NCI-H146 treated with DMSO at 0.1 percent for 48 hours (cell line): Measurements from ENCODE around the gene MEG3.

Experiments used
- DNase-seq: peaks from one replicate; lab custom pipeline; 2025; ENCODE audit not compliant: unreplicated experiment; lab: John Stamatoyannopoulos, UW

The MEG3 gene

GRCh38 chr14:100845341-100845740 lies 19.4 kb downstream of the MEG3 start:
- DNase-seq = no peak

DNA sequence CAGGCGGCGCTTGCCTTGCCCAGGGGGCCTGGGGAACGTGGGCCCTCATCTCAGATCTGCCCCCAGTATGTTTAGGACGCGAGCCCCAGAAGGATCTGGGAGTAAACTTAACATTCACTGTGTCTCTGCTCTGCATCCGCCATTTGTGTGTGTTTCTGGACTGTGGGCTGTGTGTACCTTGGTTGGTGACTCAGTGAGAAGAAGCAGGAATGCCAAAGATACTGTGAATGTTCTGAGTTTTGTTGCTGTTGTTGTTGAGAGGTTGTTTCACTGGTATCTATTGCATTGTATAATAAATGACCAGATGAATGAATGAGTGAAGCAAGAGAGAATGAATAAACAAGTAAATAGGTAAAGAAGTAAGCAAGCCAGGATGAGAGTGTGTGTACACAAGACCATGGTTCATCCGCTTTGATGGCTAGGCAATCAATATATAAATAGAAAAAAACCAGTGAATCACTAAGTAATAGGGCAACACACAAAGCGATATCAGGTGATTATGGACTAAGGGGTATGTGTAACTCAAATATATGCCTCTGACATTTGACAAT lies 20.5 kb downstream of the MEG3 start:
- DNase-seq = no peak

- DNase-seq = no peak
Measured at GRCh38 chr14:100849115-100849781, 23.3 kb downstream of the MEG3 start.

DNA sequence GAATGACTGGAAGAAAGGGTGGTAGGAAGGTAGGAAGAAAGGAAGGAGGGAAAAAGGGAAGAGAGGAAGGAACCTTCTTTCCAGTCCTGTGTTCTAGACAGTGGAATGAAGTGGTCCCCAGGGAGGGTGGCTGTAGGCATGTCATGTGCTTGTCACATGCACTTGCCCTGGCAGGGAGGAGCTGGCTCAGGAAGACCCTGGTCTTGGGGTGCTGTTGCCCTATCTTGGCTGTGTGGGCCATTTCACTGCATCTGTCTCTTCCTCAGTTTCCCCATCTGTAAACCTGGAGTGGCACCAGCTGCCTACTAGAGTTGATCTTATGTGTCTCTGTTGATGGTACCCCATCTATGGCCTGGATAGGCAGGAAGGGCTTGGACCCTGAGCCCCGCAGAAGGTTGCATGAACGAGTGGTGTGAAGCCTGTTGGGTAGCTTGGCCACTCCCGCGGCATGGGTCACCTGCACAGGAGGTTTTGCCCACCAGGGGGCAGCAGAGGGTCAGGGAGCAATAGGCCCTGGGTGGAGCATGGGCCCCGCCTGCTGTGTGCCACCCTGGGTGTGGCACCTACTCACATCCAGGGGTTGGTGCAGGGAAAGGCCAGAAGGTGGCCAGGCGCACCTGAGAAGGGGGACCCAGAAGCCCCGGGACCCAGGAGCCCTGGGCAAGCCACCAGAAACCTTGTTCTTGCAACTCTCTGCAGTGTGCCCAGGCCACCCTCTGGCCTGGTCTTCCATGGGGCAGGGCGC lies 25.1 kb downstream of the MEG3 start:
- DNase-seq = peak; percentile 15

- no peak for DNase-seq
Measured at GRCh38 chr14:100851586-100851916, 25.6 kb downstream of the MEG3 start.

DNA sequence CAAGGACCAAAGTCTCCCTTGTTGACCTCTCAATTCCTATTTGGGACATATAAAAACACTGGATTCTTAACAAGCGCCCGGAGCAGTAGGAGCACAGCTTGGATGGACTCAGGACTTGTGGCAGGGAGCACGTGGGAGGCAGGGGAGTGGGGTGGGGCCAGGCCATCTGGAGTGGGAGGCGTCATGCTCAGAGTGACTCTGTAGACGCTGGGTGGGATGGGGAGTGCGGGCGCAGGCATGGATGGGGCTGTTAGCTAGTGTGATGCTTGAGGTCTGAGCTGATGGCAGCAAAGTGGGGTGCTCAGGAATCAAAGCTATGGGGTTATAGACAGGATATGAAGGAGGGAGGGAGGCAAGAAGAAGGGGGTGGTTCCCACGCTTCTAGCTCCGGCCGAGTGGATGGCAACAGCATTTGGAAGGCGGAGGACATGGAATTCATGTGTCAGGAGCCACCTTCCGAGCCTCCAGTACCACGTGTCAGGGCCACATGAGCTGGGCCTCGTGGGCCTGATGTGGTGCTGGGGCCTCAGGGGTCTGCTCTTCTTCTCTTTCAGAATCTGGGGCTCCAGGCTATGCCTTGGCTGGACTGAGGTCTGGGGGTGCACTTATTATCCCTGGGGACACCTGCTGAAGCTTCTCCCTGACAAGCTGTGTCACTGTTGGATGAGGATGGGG lies 26.2 kb downstream of the MEG3 start:
- DNase-seq = no peak

- no peak for DNase-seq
Measured at GRCh38 chr14:100854435-100854834, 28.5 kb downstream of the MEG3 start.

GRCh38 chr14:100855256-100855930 lies 29.5 kb downstream of the MEG3 start:
- no peak for DNase-seq

DNA sequence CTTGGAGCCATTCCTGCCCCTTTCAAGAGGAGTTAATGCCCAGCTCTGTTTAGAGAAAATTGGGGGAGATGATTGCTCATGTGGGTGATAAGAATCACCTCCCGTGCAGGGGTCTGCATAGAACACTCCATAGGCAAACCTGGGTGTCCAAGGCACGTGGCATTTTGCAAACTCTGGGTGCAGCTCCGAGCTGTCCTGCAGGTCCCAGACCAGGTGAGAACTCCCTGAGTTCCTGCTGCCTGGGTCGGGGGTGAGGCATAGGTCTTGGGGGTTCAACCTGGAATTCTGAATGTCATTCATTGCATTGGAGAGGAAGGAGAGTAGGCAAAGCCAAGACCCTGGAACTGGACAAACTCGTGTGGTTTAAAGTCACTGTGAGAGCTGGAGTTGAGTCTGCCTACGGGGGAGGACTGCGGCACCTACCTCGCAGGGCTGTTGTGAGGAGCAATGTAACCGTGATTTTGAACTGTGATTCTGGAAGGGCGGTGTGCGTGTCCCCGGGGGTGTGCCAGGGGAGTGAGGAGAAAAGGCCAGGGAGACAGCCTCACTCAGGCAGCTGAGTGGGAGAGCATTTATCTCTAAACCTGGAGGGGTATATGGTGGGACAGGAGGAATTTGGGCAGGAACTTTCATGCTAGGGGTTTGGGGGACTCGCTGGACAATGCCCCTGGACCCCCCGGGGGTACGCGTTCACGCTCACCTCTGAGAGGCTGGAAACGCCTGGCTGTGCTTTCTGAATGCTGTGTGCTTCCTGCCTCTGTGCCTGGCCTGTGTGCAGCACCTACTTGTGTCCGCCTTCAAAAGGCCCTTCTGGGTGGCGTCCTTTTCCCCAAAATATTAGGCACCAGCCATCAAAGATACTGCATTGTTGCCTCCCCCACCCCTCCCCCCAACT lies 30.4 kb downstream of the MEG3 start:
- DNase-seq = no peak

GRCh38 chr14:100857233-100857922 lies 31.5 kb downstream of the MEG3 start:
- peak; percentile 18 for DNase-seq

DNA sequence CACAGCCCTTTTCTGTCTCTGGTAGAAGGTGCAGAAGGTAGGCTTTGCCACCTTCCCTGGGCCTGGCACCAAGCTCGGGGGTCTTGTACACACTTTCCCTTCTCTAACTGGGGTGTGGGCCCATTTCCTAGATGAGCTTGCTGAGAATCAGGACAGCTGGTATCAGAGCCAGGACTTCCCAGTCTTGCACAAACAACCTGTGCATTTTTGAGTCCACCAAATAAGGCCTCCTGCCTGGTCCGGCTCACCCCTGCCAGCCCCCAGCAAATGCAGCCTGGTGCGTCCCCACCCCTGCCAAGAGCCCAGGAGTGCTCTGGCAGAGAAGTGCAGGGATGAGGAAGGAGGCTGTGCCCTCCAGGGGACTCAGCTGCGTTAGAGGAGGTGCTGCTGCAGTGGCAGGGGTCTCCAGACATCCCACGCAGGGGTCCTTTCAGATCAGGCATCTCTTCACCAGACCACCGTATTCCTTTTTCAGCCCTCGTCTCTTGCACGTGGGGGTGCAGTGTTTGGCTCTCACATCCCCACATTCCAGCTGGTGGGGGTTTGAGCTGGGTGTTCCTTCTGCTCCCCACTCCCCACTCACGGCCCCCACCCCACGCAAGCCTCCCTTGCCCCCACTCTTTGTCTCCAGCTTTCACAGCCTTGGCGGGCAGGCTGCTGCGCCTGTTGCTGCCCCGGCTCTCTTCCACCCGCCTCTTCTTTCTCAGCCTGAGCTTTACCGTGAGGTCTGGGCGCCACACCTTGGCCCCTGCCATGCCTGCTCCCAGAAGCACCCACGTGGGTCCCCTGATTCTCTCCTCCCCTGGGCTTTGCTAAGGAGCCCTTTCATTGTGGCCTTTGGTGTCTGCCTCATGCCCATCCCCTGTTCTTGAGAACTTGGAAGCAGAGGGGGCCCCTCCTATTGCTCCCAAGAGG lies 32.3 kb downstream of the MEG3 start:
- DNase-seq = no peak

DNA sequence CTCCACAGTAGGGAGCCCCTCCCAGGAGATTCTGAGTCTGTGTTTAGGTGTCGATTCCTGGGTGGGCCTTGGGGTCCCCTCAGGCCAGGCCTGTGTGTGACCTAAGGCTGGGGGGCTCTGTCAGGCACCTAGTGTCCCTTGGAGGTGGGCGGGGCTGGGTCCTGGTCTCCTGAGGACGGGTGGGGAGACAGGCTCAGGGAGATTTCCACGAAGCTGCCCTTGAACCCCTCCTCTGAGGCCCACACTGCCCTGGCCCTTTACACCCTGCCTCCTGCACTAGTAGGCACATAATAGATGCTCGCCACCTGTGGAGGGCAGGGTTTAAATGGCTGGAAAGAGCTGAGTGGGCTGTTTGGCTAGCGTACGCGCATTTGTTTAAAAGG lies 32.9 kb downstream of the MEG3 start:
- no peak for DNase-seq

GRCh38 chr14:100859781-100860180 lies 33.9 kb downstream of the MEG3 start:
- no peak for DNase-seq

DNA sequence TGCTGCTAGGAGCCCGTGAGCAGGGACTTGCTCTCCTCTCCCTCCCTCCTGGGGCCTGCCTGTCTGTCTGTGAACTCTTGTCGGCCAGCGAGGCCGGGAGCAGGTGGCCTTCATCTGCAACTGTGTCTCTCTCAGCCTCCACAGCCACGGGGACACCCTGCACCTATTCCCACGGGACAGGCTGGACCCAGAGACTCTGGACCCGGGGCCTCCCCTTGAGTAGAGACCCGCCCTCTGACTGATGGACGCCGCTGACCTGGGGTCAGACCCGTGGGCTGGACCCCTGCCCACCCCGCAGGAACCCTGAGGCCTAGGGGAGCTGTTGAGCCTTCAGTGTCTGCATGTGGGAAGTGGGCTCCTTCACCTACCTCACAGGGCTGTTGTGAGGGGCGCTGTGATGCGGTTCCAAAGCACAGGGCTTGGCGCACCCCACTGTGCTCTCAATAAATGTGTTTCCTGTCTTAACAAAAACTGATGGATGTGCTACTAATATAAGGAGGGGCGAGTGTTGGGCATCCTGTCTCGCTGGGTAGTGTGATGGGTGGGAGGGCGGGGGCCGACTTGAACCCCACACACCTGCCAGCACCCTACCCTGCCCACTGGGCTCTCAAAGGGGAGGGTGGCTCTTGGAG lies 34.8 kb downstream of the MEG3 start:
- DNase-seq = no peak

- DNase-seq = no peak
Measured at GRCh38 chr14:100861188-100861936, 35.4 kb downstream of the MEG3 start.

- no peak for DNase-seq
Measured at GRCh38 chr14:100861937-100862247, 36.0 kb downstream of the MEG3 start.

- DNase-seq = no peak
Measured at GRCh38 chr14:100862277-100862676, 36.4 kb downstream of the MEG3 start.

DNA sequence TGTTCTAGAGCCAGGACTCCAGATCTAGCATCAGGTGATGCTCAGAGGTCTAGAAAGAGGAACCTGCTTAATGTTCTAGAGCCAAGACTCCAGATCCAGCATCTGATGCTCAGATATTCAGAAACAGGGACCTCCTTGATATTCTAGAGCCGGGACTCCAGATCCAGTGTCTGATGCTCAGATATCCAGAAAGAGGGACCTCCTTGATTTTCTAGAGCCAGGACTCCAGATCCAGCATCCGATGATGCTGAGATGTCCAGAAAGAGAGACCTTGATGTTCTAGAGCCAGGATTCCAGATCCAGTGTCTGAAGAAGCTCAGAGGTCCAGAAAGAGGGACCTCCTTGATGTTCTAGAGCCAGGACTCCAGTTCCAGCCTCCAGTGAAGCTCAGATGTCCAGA lies 36.9 kb downstream of the MEG3 start:
- DNase-seq = no peak
